ENCODE measurements around the gene SAMD8.
"Not testable (repeated sequence)": the region's sequence is repeated elsewhere in the genome, so short reads cannot be mapped to it uniquely, and the experiment has no call there.

Gene SAMD8

DNA sequence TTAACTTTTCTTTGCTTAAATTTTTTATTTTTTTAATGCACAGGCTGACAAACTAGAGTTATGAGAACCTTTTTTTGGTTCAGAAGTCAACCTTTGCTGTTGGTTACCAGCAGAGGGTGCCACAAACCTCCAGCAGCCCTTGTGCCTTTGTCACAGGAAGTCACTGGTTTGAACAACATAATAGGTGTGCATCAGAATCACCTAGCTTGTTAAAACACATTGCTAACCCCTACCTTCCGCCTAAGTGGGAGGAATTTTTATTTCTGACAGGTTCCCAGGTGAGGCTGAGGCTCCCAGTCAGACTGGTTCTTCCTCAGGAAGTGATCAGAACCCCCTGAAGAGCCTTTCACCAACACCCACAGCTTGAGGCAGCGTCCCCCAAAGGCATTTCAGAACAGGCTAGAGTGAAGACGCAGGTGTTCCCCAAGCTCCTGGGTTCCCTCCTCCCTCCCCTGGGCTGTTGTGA is 76.5 kb downstream of the SAMD8 start:
- no peak overlapping the region for H3K27ac ChIP-seq (replicated peaks)
- TF ChIP-seq, protein P1, sequence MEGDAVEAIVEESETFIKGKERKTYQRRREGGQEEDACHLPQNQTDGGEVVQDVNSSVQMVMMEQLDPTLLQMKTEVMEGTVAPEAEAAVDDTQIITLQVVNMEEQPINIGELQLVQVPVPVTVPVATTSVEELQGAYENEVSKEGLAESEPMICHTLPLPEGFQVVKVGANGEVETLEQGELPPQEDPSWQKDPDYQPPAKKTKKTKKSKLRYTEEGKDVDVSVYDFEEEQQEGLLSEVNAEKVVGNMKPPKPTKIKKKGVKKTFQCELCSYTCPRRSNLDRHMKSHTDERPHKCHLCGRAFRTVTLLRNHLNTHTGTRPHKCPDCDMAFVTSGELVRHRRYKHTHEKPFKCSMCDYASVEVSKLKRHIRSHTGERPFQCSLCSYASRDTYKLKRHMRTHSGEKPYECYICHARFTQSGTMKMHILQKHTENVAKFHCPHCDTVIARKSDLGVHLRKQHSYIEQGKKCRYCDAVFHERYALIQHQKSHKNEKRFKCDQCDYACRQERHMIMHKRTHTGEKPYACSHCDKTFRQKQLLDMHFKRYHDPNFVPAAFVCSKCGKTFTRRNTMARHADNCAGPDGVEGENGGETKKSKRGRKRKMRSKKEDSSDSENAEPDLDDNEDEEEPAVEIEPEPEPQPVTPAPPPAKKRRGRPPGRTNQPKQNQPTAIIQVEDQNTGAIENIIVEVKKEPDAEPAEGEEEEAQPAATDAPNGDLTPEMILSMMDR (IDR thresholded peaks at IDR 0.05; ENCODE audit: insufficient read depth, low read length), result peak; percentile 66
- TF ChIP-seq SPI1 (IDR thresholded peaks at IDR 0.05; ENCODE audit: borderline replicate concordance, low read depth), result no peak
- no peak overlapping the region for H3K4me3 ChIP-seq (replicated peaks; ENCODE audit: insufficient read depth, low read length)
- DNase-seq (ENCODE audit: low read depth in 1 of 2, low spot score in 1 of 2), result peak in 1 of 2 experiments; percentile 60
- no peaks in the 10 kb centered on the region for H3K27me3 ChIP-seq (ENCODE audit: insufficient read depth, poor library complexity, severe bottlenecking)

DNA sequence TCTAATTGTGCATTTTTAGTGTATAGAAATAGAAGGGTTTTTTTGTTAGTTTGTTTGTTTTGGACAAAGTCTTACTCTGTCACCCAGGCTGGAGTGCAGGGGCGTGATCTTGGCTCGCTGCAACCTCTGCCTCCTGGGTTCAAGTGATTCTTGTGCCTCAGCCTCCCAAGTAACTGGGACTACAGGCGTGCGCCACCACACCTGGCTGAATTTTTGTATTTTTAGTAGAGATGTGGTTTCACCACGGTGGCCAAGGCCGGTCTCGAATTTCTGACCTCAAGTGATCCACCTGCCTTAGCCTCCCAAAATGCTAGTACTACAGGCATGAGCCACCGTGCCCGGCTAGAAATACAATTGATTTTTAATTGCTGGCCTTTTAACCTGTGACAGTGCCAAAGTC is 77.1 kb downstream of the SAMD8 start:
- not testable (repeated sequence) for H3K27ac ChIP-seq (replicated peaks); H3K4me3 ChIP-seq (replicated peaks; ENCODE audit: insufficient read depth, low read length); H3K27me3 ChIP-seq (ENCODE audit: insufficient read depth, poor library complexity, severe bottlenecking); DNase-seq (ENCODE audit: low read depth in 1 of 2, low spot score in 1 of 2)

DNA sequence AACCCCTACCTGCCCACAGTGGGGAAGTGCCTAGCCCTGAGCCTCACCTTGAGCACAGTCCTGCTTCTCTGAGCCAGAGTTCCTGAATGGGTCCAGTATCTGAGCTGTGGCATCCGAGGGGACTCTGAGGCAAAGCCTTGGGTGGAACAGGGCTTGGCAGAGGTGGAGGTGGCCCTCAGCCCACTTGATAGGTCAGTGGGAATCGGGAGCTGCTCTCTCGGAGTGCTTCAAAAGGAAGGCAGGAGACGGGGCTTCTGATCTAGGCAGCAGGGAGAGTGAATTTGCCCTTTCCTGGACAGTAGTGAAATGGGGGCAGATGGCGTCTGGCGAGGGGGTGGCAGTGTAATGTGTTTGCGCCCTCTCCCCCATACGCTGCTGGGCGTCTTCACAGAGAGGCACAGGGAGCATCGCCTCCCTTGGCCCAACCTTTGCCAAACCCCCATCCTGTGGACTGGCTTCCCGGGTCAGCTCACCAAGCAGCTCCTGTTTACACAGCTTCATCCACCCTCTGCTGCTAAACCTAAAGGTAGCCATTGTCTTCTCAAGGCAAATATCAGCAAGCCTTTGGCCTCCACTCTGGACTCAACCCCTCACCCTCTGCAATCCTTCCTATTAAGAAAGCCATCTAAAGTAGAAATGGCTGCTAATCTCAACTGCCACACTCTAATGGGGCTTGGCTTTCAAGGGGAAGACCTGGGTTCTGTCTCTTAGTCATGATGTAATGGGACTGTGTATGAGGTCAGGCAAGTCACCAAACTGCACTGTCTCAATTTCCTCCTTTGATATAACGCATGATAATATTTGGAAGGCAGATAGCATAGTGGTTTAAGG is 78.0 kb downstream of the SAMD8 start:
- no peaks in the 10 kb centered on the region for H3K27me3 ChIP-seq (ENCODE audit: insufficient read depth, poor library complexity, severe bottlenecking)
- no peak for DNase-seq (ENCODE audit: low read depth in 1 of 2, low spot score in 1 of 2)
- H3K27ac ChIP-seq (replicated peaks), result no peak overlapping the region
- no peak overlapping the region for H3K4me3 ChIP-seq (replicated peaks; ENCODE audit: insufficient read depth, low read length)
- TF ChIP-seq SPI1 (IDR thresholded peaks at IDR 0.05; ENCODE audit: borderline replicate concordance, low read depth) (no peak), POLR2AphosphoS5 (IDR thresholded peaks at IDR 0.05; ENCODE audit: low read depth) (no peak), GABPA (IDR thresholded peaks at IDR 0.05; ENCODE audit: low read depth) (no peak)
- TF ChIP-seq, protein P1 (IDR thresholded peaks at IDR 0.05; ENCODE audit: insufficient read depth, low read length), result no peak
- TF ChIP-seq, protein P2, sequence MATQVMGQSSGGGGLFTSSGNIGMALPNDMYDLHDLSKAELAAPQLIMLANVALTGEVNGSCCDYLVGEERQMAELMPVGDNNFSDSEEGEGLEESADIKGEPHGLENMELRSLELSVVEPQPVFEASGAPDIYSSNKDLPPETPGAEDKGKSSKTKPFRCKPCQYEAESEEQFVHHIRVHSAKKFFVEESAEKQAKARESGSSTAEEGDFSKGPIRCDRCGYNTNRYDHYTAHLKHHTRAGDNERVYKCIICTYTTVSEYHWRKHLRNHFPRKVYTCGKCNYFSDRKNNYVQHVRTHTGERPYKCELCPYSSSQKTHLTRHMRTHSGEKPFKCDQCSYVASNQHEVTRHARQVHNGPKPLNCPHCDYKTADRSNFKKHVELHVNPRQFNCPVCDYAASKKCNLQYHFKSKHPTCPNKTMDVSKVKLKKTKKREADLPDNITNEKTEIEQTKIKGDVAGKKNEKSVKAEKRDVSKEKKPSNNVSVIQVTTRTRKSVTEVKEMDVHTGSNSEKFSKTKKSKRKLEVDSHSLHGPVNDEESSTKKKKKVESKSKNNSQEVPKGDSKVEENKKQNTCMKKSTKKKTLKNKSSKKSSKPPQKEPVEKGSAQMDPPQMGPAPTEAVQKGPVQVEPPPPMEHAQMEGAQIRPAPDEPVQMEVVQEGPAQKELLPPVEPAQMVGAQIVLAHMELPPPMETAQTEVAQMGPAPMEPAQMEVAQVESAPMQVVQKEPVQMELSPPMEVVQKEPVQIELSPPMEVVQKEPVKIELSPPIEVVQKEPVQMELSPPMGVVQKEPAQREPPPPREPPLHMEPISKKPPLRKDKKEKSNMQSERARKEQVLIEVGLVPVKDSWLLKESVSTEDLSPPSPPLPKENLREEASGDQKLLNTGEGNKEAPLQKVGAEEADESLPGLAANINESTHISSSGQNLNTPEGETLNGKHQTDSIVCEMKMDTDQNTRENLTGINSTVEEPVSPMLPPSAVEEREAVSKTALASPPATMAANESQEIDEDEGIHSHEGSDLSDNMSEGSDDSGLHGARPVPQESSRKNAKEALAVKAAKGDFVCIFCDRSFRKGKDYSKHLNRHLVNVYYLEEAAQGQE (IDR thresholded peaks at IDR 0.05; ENCODE audit: insufficient replicate concordance, low read depth), result no peak

DNA sequence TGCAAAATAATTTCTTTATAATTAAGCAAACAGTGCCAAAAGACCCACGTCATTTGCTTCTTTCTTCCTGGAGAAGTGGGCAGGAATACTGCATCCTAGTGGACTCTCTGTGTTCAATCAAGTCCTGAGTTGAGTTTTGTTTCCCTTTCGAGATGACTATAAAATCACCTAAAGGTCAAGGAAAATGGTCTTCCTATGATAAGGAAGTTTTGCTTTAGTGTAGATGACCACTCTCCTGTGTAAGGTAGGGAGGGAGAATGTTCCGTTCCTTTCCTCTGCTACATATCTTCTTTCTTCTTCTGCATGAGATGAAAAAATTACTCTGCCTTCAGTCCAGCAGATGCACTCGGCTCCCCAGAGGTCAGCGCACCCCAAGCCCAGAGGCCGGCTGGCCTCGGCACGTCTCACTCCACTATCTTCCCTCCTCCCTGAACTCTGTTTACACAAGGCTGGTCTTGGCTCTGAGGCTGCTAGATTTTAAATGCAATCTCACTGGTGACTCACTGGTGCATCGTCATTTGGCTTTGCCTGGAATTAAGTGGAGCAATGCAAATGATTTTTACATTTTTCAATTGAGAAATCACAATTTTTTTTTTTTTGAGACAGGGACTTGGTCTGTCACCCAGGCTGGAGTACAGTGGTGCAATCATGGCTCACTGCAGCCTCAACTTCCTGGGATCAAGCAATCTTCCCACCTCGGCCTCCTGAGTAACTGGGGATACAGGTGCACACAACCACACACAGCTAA is 80.5 kb downstream of the SAMD8 start:
- H3K4me3 ChIP-seq (replicated peaks; ENCODE audit: insufficient read depth, low read length), result no peak overlapping the region
- TF ChIP-seq SPI1 (IDR thresholded peaks at IDR 0.05; ENCODE audit: borderline replicate concordance, low read depth), result no peak
- TF ChIP-seq, protein P1 (IDR thresholded peaks at IDR 0.05; ENCODE audit: insufficient read depth, low read length), result no peak
- no peak for TF ChIP-seq GABPA (IDR thresholded peaks at IDR 0.05; ENCODE audit: low read depth)
- TF ChIP-seq, protein P2 (IDR thresholded peaks at IDR 0.05; ENCODE audit: insufficient replicate concordance, low read depth), result no peak
- no peak for TF ChIP-seq POLR2AphosphoS5 (IDR thresholded peaks at IDR 0.05; ENCODE audit: low read depth)
- H3K27ac ChIP-seq (replicated peaks), result no peak overlapping the region
- DNase-seq (ENCODE audit: low read depth in 1 of 2, low spot score in 1 of 2), result no peak
- no peaks in the 10 kb centered on the region for H3K27me3 ChIP-seq (ENCODE audit: insufficient read depth, poor library complexity, severe bottlenecking)

DNA sequence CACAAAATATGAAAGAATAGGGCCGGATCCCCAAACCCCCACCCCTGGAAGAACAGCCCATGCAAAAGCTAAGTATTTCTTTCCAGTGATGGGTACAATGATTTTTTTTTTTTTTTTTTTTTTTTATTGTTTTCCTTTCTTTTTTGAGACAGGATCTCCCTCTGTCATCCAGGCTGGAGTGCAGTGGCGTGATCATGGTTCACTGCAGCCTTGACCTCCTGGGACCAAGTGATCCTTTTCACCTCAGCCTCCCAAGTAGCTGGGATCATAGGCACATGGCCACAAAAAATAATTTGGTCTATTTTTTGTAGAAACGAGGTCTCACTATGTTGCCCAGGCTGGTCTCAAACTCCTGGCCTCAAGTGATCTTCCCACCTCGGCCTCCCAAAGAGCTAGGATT is 83.2 kb downstream of the SAMD8 start:
- not testable (repeated sequence) for DNase-seq (ENCODE audit: low read depth in 1 of 2, low spot score in 1 of 2); H3K27ac ChIP-seq (replicated peaks); H3K27me3 ChIP-seq (ENCODE audit: insufficient read depth, poor library complexity, severe bottlenecking); H3K4me3 ChIP-seq (replicated peaks; ENCODE audit: insufficient read depth, low read length)
